NCI-H1417 (cell line): ENCODE measurements around the gene RGP1.

Experiments
- DNase-seq, 3 experiments: peaks; one replicate each; lab custom pipeline; 2025; lab: John Stamatoyannopoulos, UW

Gene RGP1, protein sequence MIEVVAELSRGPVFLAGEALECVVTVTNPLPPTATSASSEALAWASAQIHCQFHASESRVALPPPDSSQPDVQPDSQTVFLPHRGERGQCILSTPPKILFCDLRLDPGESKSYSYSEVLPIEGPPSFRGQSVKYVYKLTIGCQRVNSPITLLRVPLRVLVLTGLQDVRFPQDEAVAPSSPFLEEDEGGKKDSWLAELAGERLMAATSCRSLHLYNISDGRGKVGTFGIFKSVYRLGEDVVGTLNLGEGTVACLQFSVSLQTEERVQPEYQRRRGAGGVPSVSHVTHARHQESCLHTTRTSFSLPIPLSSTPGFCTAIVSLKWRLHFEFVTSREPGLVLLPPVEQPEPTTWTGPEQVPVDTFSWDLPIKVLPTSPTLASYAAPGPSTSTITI

GRCh38 chr9:35748858-35749514 lies at the start of gene RGP1, which contains the start of gene GBA2:
Gene RGP1, plus strand, starts transcription at chr9:35749287. Its CDS starts 469 bp downstream, at chr9:35749756.
Gene GBA2, minus strand, starts transcription at chr9:35749228. Its CDS starts 524 bp downstream, at chr9:35748704.
- peak; percentile 38 to 73 (median 69) for DNase-seq

- DNase-seq = no peak
Measured at GRCh38 chr9:35700031-35700430, 49.1 kb upstream of the RGP1 start.

GRCh38 chr9:35700942-35701341 lies 48.1 kb upstream of the RGP1 start:
- no peak for DNase-seq

DNA sequence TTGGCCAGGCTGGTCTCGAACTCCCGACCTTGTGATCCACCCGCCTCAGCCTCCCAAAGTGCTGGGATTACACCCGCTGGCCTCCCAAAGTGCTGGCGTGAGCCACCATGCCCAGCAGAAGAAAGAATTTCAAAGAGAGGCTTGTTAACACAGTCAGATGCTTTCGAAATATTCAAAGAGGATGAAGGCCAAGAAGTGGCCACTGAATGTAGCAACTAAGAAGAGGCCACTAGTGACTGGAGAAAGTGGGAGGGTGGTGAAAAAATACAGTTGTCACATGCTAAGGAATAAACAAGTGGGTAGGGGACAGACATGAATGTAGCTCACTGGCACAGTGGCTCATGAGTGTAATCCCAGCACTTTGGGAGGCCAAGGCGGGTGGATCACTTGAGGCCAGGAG lies 46.4 kb upstream of the RGP1 start:
- DNase-seq = no peak

DNA sequence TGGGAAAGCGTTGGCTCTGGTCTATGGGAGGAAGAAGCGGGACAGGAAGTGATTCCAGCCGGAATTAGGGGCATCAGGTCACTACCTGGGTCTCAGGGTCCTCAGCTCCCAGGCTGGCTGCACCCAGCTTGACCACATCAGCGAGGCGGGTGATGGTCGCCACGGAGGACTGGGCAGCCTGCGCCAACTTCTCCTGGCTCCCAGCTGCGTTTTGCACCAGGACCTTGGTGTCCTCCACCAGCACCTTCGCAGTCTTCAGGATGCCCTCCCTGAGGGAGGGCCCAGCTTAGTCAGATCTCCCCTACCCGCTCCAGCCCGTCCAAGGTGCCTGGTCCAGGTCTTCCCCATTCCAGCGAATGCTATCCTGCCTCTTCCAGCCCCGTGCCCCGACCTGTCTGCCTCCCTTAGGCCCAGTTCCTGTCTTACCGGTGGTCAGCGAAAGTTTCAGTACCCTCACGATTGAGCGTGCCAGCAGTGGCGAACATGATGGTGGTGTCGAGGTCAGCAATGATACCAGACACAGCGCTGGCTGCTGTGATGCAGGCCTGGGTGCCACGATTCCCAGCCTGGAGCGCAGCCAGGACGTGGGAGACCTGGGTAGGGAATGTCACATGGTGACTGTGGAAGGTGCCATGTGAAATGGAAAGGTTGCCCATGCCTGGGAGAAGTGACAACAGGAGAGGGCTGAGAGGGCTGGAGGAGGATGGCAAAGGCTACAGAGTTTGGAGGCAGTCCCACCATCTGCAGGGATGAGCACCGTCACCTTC lies 45.0 kb upstream of the RGP1 start:
- DNase-seq = no peak

- no peak for DNase-seq
Measured at GRCh38 chr9:35705372-35705771, 43.7 kb upstream of the RGP1 start.

DNA sequence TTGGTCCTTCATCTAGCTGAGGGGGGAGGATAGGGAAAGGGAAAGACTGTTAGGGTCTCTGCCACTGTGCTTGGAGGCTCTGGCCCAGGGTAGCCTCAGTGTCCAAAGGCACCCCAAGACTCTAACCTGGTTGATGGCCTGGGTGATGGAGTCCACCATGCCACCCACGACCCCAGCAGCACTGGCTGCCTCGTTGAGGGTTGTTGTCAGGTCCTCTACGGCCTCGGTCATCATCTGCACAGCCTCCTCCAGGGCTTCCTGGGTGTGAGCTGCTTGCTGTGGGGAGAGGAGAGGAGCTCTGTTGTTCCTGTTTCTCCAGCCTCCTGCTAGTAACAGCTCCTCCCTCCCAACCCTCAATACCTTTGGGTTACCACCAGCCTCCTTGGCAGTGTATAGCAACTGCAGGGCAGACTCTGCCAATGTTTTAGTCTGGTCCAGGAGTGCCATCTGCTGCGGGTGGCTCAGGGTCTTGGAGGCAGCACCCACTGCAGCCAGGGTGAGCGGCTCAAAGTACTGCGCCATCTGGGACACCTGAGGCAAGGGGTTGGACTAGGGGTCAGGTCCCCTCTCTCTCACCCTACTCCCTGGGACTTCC lies 43.2 kb upstream of the RGP1 start:
- no peak for DNase-seq

GRCh38 chr9:35706951-35707350 lies 42.1 kb upstream of the RGP1 start:
- DNase-seq = no peak

GRCh38 chr9:35708146-35708545 lies 40.9 kb upstream of the RGP1 start:
- DNase-seq = no peak

- no peak for DNase-seq
Measured at GRCh38 chr9:35710818-35711500, 38.1 kb upstream of the RGP1 start.

DNA sequence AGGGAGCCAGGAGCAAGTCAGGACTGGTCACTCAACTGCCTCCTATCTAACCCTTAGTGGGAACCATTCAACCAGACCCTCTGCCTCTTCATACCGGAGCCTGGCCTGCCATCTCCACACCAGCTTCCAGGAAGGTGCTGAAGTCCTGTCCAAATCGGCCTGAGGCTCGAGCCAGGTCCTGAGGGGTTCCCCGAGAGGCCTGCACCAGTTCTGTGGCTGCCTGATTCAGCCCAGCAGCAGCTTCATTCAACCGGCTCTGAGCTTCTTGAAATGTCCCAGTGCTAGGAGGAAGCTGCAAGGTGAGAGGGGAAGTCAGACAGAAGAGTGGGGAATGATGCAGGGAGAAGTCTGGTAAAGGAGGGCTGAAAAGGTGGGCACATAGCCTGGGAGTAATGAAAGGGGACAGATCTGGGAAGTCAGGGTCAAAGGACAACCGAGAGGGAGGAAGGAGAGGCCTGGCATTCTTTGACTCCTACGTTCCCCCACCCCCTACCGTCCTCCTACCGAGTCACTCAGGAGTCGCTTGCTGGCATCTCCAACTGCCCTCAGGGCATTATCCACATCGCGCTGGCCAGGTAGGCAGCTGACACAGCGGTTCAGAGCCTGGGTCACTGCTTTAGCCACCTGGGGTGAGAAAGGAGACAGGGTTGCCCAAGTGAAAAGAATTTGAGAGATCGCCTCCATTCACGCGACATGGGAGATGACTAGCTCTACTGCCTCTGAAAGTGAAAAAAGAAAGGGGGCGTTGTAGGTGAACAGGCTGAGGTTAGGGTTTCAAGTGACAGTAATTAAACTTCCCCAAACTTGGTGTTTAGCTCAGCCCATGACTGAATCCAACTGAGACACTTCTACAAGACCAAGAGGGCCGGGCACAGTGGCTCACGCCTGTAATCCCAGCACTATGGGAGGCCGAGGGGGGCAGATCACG lies 37.3 kb upstream of the RGP1 start:
- DNase-seq = no peak

GRCh38 chr9:35712762-35713400 lies 36.2 kb upstream of the RGP1 start:
- DNase-seq = no peak

DNA sequence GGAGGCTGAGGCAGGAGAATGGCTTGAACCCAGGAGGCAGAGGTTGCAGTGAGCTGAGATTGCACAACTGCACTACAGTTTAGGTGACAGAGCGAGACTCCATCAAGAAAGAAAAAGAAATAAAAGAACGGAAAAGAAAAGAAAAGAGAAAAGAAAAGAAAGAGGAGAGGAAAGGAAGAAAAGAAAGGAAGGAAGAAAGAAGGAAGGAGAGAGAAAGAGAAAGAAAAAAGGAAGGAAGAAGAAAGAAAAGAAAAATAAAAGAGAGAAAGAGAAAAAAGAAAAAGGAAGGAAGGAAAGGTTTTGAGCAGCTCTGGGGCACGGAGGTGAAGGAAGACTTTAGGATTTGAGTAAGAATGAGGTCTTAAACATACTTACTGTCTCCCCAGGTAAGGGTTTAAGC lies 35.5 kb upstream of the RGP1 start:
- no peak for DNase-seq

DNA sequence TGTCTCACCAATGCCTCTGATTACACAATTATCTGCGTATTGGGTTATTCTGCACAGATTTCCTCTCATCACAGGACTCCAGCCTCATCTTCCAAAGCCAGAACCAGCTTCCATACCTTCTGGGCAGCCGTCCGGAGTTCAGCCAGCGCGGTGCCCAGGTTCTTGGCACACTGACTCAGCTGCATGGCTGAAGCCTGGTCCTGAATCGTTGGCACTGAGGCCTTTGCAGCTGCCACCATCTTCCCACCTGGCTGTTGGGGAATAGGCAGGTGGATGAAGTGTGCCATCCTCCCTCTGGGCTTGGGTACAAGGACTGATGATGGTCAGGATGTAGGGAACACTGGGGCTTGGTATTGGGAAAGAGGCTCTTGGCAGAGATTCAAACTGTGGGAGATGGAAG lies 35.0 kb upstream of the RGP1 start:
- no peak for DNase-seq

DNA sequence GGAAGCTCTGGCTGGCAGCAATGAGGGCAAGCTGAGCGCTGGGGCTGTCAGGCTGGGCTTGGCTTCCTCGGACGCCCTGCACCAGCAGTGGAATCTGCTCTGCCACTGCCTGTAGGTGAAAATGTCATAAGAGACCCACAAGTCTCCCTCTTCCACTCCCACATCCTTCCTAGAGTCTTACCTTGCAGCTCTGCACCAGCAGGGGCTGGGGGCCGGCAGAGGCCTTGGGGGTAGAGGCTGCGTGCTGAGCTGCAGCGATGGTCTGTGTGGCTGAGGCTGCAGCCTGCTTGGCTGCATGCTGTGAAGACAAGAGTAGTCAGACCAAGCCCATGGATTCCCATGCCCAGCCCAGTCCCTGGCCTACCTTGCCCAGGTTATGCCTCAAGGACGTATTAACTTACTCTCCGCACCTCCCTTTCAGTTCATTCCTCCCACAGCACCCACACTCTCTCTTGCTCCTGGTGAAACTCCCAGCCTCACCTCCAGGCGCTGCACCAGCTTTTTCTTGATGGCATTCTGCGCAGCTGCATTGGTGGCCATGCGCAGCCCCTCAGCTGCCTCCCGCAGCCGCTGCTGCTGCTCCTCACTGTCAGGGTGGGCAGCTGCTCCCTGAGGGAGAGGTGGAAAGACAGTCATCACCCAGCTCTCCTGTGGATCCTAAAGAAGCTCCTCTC lies 34.4 kb upstream of the RGP1 start:
- DNase-seq = no peak

GRCh38 chr9:35716230-35716629 lies 32.9 kb upstream of the RGP1 start:
- no peak for DNase-seq

GRCh38 chr9:35717132-35717870 lies 31.8 kb upstream of the RGP1 start:
- no peak for DNase-seq

- DNase-seq = no peak
Measured at GRCh38 chr9:35718721-35719511, 30.2 kb upstream of the RGP1 start.
